ENCODE measurements around the gene CRADD.

GRCh38 chr12:93786656-93787397 is 109.7 kb downstream of the CRADD start:
- TF ChIP-seq POLR2AphosphoS5 (IDR thresholded peaks at IDR 0.05; ENCODE audit: insufficient read depth, low read depth, low read length) (no peak), EZH2 (IDR thresholded peaks at IDR 0.05; ENCODE audit: borderline replicate concordance, low read depth, low read length, severe bottlenecking) (no peak), POLR2A (IDR thresholded peaks at IDR 0.05; ENCODE audit: low read depth, low read length) (no peak), FOS (IDR thresholded peaks at IDR 0.05; ENCODE audit: borderline replicate concordance, insufficient read depth, low read length) (no peak), JUN (IDR thresholded peaks at IDR 0.05; ENCODE audit: borderline replicate concordance, insufficient read depth, insufficient read length, low read depth) (no peak)
- TF ChIP-seq, protein P1, sequence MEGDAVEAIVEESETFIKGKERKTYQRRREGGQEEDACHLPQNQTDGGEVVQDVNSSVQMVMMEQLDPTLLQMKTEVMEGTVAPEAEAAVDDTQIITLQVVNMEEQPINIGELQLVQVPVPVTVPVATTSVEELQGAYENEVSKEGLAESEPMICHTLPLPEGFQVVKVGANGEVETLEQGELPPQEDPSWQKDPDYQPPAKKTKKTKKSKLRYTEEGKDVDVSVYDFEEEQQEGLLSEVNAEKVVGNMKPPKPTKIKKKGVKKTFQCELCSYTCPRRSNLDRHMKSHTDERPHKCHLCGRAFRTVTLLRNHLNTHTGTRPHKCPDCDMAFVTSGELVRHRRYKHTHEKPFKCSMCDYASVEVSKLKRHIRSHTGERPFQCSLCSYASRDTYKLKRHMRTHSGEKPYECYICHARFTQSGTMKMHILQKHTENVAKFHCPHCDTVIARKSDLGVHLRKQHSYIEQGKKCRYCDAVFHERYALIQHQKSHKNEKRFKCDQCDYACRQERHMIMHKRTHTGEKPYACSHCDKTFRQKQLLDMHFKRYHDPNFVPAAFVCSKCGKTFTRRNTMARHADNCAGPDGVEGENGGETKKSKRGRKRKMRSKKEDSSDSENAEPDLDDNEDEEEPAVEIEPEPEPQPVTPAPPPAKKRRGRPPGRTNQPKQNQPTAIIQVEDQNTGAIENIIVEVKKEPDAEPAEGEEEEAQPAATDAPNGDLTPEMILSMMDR (IDR thresholded peaks at IDR 0.05; ENCODE audit: extremely low read depth in 1 of 2, insufficient read depth in 1 of 2, low read depth in 1 of 2, low read length in 2 of 2), result no peak
- TF ChIP-seq, protein P2, sequence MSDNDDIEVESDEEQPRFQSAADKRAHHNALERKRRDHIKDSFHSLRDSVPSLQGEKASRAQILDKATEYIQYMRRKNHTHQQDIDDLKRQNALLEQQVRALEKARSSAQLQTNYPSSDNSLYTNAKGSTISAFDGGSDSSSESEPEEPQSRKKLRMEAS (IDR thresholded peaks at IDR 0.05; ENCODE audit: insufficient read depth, insufficient read length), result no peak
